GM18502 (cell line): ENCODE data around the gene ERMARD.
"Not testable (repeated sequence)": the region's sequence is repeated elsewhere in the genome, so short reads cannot be mapped to it uniquely, and the experiment has no call there.

Experiments used
- ATAC-seq: cut with Tn5 transposase; IDR thresholded peaks from one replicate; pipeline ENCODE4 v1.9.1; 2021; ENCODE audit warnings: mild to moderate bottlenecking; ENCODE audit not compliant: unreplicated experiment, poor library complexity

Gene ERMARD

GRCh38 chr6:169729961-169730360, 21.5 kb upstream of the ERMARD start:
- no peak for ATAC-seq

- no peak for ATAC-seq
Measured at GRCh38 chr6:169738204-169738975, 13.0 kb upstream of the ERMARD start.

GRCh38 chr6:169738976-169739529, 12.4 kb upstream of the ERMARD start:
- ATAC-seq = no peak

GRCh38 chr6:169741344-169741743, 10.1 kb upstream of the ERMARD start:
- no peak for ATAC-seq

- no peak for ATAC-seq
Measured at GRCh38 chr6:169745405-169745804, 6.0 kb upstream of the ERMARD start.

- ATAC-seq = no peak
Measured at GRCh38 chr6:169746556-169746955, 4.9 kb upstream of the ERMARD start.

- no peak for ATAC-seq
Measured at GRCh38 chr6:169752074-169752623, 727 bp downstream of the ERMARD start.

- no peak for ATAC-seq
Measured at GRCh38 chr6:169755162-169755561, 3.7 kb downstream of the ERMARD start.

GRCh38 chr6:169763308-169763707, 11.9 kb downstream of the ERMARD start:
- no peak for ATAC-seq

GRCh38 chr6:169763881-169764280, 12.5 kb downstream of the ERMARD start:
- ATAC-seq = no peak

- ATAC-seq = not testable (repeated sequence)
Measured at GRCh38 chr6:169765789-169766188, 14.4 kb downstream of the ERMARD start.

GRCh38 chr6:169766232-169766631, 14.8 kb downstream of the ERMARD start:
- no peak for ATAC-seq

- no peak for ATAC-seq
Measured at GRCh38 chr6:169766921-169767736, 15.7 kb downstream of the ERMARD start.

- ATAC-seq = no peak
Measured at GRCh38 chr6:169774347-169774746, 22.9 kb downstream of the ERMARD start.

GRCh38 chr6:169775321-169775720, 23.9 kb downstream of the ERMARD start:
- ATAC-seq = no peak

GRCh38 chr6:169776379-169776778, 25.0 kb downstream of the ERMARD start:
- no peak for ATAC-seq

GRCh38 chr6:169777896-169778295, 26.5 kb downstream of the ERMARD start:
- ATAC-seq = no peak

GRCh38 chr6:169778646-169779045, 27.2 kb downstream of the ERMARD start:
- no peak for ATAC-seq

- ATAC-seq = no peak
Measured at GRCh38 chr6:169779092-169779815, 27.8 kb downstream of the ERMARD start.

GRCh38 chr6:169779896-169780295, 28.5 kb downstream of the ERMARD start:
- ATAC-seq = no peak
